Measurements from ENCODE around the gene XCL1.
"Not testable (repeated sequence)": the region's sequence is repeated elsewhere in the genome, so short reads cannot be mapped to it uniquely, and the experiment has no call there.

- not testable (repeated sequence) for TF ChIP-seq POLR2AphosphoS5 (IDR thresholded peaks at IDR 0.05; ENCODE audit: low read length); JUND (IDR thresholded peaks at IDR 0.05; ENCODE audit: low read depth, low read length); NFYA (IDR thresholded peaks at IDR 0.05; ENCODE audit: borderline replicate concordance, low read depth, low read length); RFX5 (IDR thresholded peaks at IDR 0.05; ENCODE audit: low read depth, low read length); CTCF (IDR thresholded peaks at IDR 0.05 in 2 of 3, conservative IDR thresholded peaks at IDR 0.05 in 1 of 3; ENCODE audit: control insufficient read depth in 2 of 3, extremely low read depth in 1 of 3, insufficient read depth in 1 of 3, low read depth in 3 of 3, low read length in 3 of 3); CEBPB (IDR thresholded peaks at IDR 0.05; ENCODE audit: borderline replicate concordance in 1 of 2, low read depth in 2 of 2, low read length in 2 of 2); EZH2 (IDR thresholded peaks at IDR 0.05; ENCODE audit: borderline replicate concordance, control insufficient read depth, low read depth, low read length); SMC3 (IDR thresholded peaks at IDR 0.05; ENCODE audit: borderline replicate concordance, low read length); KAT2A (conservative IDR thresholded peaks at IDR 0.05; ENCODE audit: control insufficient read depth, low read depth, low read length)
- TF ChIP-seq, protein P1, sequence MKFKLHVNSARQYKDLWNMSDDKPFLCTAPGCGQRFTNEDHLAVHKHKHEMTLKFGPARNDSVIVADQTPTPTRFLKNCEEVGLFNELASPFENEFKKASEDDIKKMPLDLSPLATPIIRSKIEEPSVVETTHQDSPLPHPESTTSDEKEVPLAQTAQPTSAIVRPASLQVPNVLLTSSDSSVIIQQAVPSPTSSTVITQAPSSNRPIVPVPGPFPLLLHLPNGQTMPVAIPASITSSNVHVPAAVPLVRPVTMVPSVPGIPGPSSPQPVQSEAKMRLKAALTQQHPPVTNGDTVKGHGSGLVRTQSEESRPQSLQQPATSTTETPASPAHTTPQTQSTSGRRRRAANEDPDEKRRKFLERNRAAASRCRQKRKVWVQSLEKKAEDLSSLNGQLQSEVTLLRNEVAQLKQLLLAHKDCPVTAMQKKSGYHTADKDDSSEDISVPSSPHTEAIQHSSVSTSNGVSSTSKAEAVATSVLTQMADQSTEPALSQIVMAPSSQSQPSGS (IDR thresholded peaks at IDR 0.05; ENCODE audit: low read length): not testable (repeated sequence)
Observed at GRCh38 chr1:168595403-168595802, 19.0 kb downstream of the XCL1 start.
